ENCODE results near the gene MAPK10.
A peak's percentile ranks its signal among the peaks of the same experiment; 100 is the strongest.

Gene MAPK10

DNA sequence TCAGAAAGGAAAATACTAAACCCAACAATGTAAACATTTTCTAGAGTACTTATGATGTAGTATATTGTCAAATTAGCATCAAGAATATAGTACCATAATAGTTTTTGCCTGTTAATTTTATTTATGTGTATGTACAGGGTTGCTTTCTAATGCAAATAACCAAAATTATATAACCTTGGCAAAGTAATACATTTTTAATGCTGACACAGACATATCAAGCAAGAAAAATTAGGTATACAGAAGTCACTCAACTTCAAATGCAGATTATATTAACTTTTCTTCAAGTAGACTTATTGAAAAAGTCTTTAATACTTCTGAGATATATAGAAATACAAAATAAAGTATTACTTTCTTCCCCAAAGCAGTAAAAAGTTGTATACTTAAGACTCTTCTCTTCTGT lies 44.3 kb downstream of the MAPK10 start:
- no peak for DNase-seq (ENCODE audit: low read depth)
- H3K4me3 ChIP-seq (ENCODE audit: control insufficient read depth, low read depth, low read length), result no peak overlapping the region
- TF ChIP-seq, protein P1, sequence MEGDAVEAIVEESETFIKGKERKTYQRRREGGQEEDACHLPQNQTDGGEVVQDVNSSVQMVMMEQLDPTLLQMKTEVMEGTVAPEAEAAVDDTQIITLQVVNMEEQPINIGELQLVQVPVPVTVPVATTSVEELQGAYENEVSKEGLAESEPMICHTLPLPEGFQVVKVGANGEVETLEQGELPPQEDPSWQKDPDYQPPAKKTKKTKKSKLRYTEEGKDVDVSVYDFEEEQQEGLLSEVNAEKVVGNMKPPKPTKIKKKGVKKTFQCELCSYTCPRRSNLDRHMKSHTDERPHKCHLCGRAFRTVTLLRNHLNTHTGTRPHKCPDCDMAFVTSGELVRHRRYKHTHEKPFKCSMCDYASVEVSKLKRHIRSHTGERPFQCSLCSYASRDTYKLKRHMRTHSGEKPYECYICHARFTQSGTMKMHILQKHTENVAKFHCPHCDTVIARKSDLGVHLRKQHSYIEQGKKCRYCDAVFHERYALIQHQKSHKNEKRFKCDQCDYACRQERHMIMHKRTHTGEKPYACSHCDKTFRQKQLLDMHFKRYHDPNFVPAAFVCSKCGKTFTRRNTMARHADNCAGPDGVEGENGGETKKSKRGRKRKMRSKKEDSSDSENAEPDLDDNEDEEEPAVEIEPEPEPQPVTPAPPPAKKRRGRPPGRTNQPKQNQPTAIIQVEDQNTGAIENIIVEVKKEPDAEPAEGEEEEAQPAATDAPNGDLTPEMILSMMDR (conservative IDR thresholded peaks at IDR 0.05; ENCODE audit: control insufficient read depth, insufficient read depth, low read depth, low read length), result no peak

DNA sequence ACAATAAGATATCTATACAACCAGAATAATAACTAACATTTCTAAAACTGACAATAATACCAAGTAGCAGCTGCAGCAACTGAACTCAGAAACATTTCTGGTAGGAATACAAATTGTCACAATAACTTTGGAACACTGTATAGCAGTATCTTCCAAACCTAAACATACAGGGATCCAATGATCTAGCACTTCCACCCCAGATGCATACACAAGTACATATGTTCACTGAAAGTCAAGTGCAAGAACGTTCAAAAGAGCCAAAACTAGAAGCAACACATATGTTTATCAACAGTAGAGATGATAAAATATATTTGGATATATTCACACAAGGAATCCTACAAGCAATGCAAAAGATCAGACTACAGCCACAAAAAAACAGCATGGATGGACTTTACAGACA lies 46.2 kb downstream of the MAPK10 start:
- no peak for DNase-seq (ENCODE audit: low read depth)
- TF ChIP-seq, protein P1 (conservative IDR thresholded peaks at IDR 0.05; ENCODE audit: control insufficient read depth, insufficient read depth, low read depth, low read length), result no peak

DNA sequence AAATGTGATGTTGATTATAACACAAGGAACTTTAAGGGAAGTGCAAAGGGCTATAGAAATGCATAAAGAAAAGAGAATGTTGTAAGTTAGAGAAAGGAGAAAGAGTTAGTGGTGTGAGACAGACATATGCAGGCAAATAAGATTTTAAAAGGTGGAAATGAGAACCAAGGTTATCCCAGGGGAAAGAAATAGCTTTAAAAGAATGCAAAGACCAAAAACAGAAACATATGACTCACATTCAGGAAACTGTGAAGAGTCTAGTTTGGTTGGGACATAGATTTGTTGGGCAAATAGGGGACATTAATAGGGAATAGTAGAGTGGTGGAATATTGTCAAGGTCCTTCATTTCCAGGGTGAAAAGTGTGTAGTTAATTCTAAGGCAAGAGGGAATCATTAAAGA lies 52.4 kb downstream of the MAPK10 start:
- DNase-seq (ENCODE audit: low read depth), result peak; percentile 57
- H3K4me3 ChIP-seq (ENCODE audit: control insufficient read depth, low read depth, low read length), result no peak overlapping the region
- TF ChIP-seq, protein P1 (conservative IDR thresholded peaks at IDR 0.05; ENCODE audit: control insufficient read depth, insufficient read depth, low read depth, low read length), result no peak

More for the DNA sequence above, 46.2 kb downstream of the MAPK10 start:
- no peak overlapping the region for H3K4me3 ChIP-seq (ENCODE audit: control insufficient read depth, low read depth, low read length)

DNA sequence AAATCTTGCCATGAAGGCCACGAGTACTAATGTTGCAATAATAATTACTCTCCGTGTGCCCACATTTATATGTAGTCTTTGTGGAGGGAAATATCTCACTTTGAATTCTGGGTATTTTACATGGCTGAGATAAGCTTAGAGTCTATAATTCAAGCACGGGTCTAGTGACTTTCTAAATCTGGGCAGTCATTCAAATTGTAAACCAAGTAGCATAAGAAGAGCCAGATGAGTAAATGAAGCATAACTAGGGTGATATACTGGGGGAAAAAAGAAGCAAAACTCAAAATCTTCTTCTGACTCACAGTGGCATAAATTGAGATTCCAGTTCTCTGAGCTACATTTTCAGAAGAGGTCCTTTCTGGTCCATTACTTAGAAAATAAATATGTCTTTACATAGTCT lies 53.0 kb downstream of the MAPK10 start:
- H3K4me3 ChIP-seq (ENCODE audit: control insufficient read depth, low read depth, low read length), result no peak overlapping the region
- peak; percentile 85 for DNase-seq (ENCODE audit: low read depth)
- TF ChIP-seq, protein P1 (conservative IDR thresholded peaks at IDR 0.05; ENCODE audit: control insufficient read depth, insufficient read depth, low read depth, low read length), result no peak

DNA sequence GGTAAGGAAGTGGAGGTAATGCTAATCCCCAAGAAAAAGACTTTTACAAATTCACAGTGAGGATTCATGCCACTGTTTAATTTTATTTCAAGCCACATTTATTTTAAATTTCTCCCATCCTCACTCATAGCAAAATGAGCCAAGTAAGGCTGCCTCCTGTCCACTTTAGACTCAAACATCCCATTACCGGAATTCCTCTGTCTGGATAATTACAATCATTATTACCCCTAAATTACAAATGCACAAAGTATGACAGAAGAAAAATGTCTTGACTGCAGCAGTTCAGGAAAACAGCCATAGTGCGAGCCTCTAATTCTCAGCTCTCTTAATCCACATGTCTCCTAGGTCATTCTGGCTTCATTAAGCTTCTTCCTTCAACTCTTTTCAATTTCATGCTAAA lies 57.0 kb downstream of the MAPK10 start:
- DNase-seq (ENCODE audit: low read depth), result no peak
- TF ChIP-seq, protein P1 (conservative IDR thresholded peaks at IDR 0.05; ENCODE audit: control insufficient read depth, insufficient read depth, low read depth, low read length), result no peak
- no peak overlapping the region for H3K4me3 ChIP-seq (ENCODE audit: control insufficient read depth, low read depth, low read length)

DNA sequence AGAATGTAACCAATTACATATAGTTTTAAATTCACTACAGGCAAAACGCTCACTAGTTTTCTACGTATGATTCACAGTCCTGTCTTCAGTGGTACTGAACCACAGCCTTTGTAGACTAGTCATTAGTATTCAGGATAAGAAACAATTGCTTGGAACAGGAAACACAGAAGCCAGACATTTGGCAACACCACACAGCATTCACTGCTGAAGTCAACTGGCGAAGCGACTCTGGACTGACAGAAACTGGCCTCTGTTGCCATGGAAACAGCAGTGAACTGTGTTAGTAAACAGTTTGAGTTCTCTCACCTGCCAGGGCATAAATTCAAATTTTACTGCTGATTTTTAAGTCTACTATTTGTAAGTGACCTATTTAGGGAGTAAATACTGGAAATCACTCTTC lies 57.6 kb downstream of the MAPK10 start:
- TF ChIP-seq, protein P1 (conservative IDR thresholded peaks at IDR 0.05; ENCODE audit: control insufficient read depth, insufficient read depth, low read depth, low read length), result no peak
- H3K4me3 ChIP-seq (ENCODE audit: control insufficient read depth, low read depth, low read length), result no peak overlapping the region
- DNase-seq (ENCODE audit: low read depth), result peak; percentile 27

DNA sequence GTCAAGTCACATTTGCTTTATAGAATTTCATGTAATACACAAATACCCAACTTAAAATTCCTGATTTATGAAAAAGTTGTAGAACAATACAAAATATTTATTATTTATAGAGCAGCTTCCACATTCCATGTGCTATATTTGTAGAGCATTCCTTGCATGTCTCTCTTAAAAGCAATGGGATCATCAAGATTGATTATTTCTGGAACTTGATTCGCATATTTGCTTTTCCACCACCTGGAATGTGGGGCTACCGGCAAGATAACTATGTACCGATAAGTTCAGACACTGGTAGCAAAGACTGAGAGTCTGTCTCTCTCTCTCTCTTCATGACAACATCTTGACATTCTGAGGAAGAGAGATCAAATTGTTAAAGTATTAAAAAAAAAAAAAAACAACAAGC lies 59.3 kb downstream of the MAPK10 start:
- TF ChIP-seq, protein P1 (conservative IDR thresholded peaks at IDR 0.05; ENCODE audit: control insufficient read depth, insufficient read depth, low read depth, low read length), result no peak
- DNase-seq (ENCODE audit: low read depth), result no peak
- H3K4me3 ChIP-seq (ENCODE audit: control insufficient read depth, low read depth, low read length), result no peak overlapping the region
